ENCODE results near the gene CBLC.

DNA sequence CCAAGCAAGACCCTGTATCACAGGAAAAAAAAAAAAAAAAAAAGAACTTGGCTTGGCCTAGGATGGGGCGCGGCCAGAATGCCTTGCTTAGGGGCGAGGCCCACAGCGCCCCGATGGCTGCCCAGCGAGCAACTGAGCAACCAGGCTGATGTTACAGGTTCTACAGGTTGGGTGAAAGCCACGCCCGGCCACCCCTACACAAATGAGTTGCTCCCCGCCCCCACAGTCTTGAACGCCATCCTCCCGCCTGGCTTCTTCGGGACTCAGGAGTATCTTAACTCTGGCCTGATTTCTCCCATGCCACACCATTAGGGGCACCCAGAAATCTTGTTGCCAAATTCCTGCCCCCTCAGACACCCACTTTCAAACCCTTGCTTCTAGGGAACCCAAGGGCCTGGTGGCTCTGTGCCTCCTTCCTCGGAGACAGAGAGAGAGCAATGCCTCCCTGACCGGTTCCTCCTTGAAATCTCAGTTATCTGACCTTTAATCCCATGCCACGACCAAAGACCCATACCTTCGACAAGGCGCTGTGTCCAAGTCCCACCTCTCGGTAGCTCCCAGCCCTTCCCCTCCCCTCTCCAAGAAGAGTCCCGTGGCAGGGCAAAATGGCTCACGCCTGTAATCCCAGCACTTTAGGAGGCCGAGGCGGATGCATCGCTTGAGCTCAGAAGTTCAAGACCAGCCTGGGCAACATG, 1.1 kb upstream of the CBLC start:
- no peak for TF ChIP-seq GATA2 (IDR thresholded peaks at IDR 0.05; ENCODE audit: low read depth, low read length)
- TF ChIP-seq GATA3 (IDR thresholded peaks at IDR 0.05; ENCODE audit: low read depth, low read length), result no peak

All from SH-SY5Y (cell line).